ENCODE results near the gene SPDL1.
"Not testable (repeated sequence)": the region's sequence is repeated elsewhere in the genome, so short reads cannot be mapped to it uniquely, and the experiment has no call there.

Gene SPDL1

DNA sequence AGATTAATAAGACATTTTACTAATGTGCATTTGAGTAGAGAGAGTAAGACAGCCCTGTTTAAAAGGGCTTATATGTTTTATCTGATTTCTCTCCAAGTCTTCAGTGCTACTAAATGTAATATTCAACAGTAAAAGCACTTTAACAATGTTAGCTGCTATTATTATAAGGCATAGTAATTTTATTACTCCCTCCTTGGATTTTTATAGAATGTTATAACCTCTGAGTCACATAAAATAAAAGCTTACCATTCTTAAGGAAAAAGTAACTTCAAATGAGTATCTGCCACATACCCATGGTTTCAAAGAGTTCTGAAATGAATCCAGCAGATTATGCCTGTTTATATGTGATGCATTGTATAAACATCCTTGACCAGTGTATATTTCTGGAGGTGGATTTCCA, 19.0 kb downstream of the SPDL1 start:
- TF ChIP-seq, protein P1, sequence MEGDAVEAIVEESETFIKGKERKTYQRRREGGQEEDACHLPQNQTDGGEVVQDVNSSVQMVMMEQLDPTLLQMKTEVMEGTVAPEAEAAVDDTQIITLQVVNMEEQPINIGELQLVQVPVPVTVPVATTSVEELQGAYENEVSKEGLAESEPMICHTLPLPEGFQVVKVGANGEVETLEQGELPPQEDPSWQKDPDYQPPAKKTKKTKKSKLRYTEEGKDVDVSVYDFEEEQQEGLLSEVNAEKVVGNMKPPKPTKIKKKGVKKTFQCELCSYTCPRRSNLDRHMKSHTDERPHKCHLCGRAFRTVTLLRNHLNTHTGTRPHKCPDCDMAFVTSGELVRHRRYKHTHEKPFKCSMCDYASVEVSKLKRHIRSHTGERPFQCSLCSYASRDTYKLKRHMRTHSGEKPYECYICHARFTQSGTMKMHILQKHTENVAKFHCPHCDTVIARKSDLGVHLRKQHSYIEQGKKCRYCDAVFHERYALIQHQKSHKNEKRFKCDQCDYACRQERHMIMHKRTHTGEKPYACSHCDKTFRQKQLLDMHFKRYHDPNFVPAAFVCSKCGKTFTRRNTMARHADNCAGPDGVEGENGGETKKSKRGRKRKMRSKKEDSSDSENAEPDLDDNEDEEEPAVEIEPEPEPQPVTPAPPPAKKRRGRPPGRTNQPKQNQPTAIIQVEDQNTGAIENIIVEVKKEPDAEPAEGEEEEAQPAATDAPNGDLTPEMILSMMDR (conservative IDR thresholded peaks at IDR 0.05; ENCODE audit: low read length) = no peak
- H3K4me3 ChIP-seq (ENCODE audit: low read length) = no peak overlapping the region
- DNase-seq (ENCODE audit: low read depth) = peak; percentile 34

DNA sequence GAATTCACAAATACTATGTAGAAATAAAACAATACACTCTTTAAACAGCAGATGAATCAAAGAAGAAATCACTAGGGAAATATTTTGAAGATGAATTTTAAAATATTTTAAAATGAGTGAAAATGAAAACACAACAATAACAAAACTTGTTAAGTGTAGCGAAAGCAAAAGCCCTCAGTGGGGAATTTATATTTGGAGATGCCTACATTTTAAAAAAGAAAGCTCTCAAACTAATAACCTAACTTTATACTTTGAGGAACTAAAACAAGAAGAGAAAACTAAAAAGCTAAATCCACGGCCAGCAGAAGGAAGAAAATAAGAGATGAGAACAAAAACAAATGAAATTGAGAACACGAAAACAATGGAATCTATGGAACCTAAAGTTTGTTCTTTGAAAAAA, 22.7 kb downstream of the SPDL1 start:
- TF ChIP-seq, protein P1 (conservative IDR thresholded peaks at IDR 0.05; ENCODE audit: low read length) = no peak
- no peak for DNase-seq (ENCODE audit: low read depth)
- H3K4me3 ChIP-seq (ENCODE audit: low read length) = no peak overlapping the region

DNA sequence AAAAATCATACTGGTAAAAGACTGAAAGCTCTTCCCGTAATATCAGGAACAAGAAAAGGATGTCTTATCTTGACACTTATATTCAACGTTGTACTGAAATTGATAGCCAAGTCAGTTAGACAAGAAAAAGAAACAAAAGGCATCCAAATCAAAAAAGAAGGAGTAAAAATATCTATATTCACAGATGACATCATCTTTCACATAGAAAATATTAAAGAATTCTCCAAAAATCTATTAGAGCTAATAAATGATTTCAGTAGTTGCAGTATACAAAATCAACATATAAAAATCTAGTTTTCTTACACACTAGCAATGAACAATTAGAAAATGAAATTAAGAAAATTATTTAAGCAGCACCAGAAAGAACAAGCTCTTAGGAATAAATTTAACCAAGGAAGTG, 24.3 kb downstream of the SPDL1 start:
- no peak overlapping the region for H3K4me3 ChIP-seq (ENCODE audit: low read length)
- TF ChIP-seq, protein P1 (conservative IDR thresholded peaks at IDR 0.05; ENCODE audit: low read length) = no peak
- no peak for DNase-seq (ENCODE audit: low read depth)

DNA sequence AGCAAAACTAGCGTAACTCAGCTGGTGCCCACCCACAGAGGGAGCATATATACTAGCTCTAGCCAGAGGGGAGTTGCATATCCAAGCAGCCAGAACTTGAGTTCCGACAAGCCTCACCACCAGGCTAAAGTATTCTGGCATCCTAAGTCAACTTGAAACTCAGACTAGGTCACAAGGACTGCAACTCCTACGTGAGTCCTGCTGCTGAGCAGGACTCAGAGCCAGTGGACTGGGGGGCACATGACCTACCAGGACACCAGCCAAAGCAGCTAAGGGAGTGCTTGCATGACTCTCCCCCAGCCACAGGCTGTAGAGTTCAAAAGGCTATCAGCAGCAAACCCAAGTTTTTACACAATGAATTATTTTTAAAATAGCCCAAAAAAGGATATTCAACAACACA, 26.1 kb downstream of the SPDL1 start:
- TF ChIP-seq, protein P1 (conservative IDR thresholded peaks at IDR 0.05; ENCODE audit: low read length) = no peak
- H3K4me3 ChIP-seq (ENCODE audit: low read length) = no peak overlapping the region
- DNase-seq (ENCODE audit: low read depth) = no peak

DNA sequence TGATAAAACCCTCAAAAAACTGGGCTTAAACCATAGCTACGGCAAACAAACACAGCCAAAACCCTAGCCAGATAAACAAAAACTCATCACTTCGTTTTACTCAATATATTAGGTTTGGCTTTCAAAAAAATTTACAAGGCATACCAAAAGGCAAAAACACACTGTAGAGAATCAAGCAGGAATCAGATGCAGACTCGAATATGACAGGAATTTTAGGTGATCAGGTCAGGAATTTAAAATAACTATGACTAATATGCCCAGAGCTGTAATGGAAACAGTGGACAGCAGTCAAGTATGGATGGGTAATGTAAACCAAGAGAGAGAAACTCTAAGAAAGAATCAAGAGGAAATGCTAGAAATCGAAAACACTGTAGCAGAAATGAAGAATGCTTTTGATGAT, 27.0 kb downstream of the SPDL1 start:
- TF ChIP-seq, protein P1 (conservative IDR thresholded peaks at IDR 0.05; ENCODE audit: low read length) = no peak
- DNase-seq (ENCODE audit: low read depth) = no peak
- no peak overlapping the region for H3K4me3 ChIP-seq (ENCODE audit: low read length)

DNA sequence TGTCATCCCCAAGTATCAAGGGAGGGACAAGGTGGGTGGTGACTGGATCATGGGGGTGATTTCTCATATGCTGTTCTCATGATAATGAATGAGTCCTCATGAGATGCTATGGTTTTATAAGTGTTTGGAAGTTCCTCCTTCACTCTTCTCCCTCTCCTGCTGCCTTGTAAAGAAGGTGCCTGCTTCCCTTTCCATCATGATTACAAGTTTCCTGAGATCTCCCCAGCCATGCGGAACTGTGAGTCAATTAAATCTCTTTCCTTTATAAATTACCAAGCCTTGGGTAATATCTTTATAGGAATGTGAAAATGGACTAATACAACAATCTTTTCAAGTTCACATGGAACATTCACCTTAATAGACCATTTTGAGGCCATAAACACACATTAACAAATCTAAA, 32.0 kb downstream of the SPDL1 start:
- DNase-seq (ENCODE audit: low read depth) = no peak
- TF ChIP-seq, protein P1 (conservative IDR thresholded peaks at IDR 0.05; ENCODE audit: low read length) = no peak
- no peak overlapping the region for H3K4me3 ChIP-seq (ENCODE audit: low read length)

DNA sequence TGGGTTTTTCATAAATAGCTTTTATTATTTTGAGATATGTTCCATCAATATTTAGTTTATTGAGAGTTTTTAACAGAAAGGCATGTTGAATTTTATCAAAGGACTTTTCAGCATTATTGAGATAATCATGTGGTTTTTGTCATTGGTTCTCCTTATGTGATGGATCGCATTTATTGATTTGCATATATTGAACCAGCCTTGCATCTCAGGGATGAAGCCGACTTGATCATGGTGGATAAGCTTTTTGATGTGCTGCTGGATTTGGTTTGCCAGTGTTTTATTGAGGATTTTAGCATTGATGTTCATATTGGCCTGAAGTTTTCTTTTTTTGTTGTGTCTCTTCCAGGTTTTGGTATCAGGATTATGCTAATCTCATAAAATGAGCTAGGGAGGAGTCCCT, 40.7 kb downstream of the SPDL1 start:
- DNase-seq (ENCODE audit: low read depth); H3K4me3 ChIP-seq (ENCODE audit: low read length): not testable (repeated sequence)

DNA sequence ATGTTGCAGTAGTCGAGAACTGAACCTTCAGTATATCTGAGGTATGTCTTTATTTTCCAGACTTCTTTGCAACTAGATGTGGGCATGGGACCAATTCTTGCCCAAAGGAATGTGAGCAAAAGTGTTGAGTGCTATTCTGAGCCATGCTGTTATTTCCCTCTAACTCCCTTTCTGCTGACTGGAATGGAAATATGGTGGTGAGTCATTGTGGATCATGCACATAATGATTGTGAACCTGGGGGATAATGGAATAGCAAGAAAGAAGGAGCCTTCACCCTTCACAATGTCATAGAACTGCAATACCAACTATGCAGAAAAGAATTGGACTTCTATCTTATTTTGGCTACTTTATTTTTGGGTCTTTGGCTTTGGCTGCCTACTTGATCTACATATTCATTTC, 43.2 kb downstream of the SPDL1 start:
- no peak overlapping the region for H3K4me3 ChIP-seq (ENCODE audit: low read length)
- peak; percentile 97 for DNase-seq (ENCODE audit: low read depth)
- TF ChIP-seq, protein P1 (conservative IDR thresholded peaks at IDR 0.05; ENCODE audit: low read length) = no peak

Data from AG10803 (cell line).